Hematopoietic multipotent progenitor cell (in vitro differentiated cells): ENCODE results near the gene ME1. TPM values are rescaled to one million over a fixed set of nuclear protein-coding genes. Genes with fewer than 3 reads are reported as not detected.
"Not testable (repeated sequence)": the region's sequence is repeated elsewhere in the genome, so short reads cannot be mapped to it uniquely, and the experiment has no call there.

Experiments
- DNase-seq, 3 donors: peaks; one replicate each; pipeline ENCODE4 v3.0.0-alpha.2; 2011 to 2015; ENCODE audit warnings: low read depth in 2 of 3, low spot score in 2 of 3
- total RNA-seq: library from RNA; depleted of rRNA; stranded (reverse); fragments of >200 nt; gene quantifications from one replicate; pipeline ENCODE4 v1.2.3, GENCODE V29; 2012

Gene ME1
- total RNA-seq, 1 donor, result under 0.01 TPM

GRCh38 chr6:83359638-83360037, 71.2 kb downstream of the ME1 start:
- DNase-seq, result no peak

GRCh38 chr6:83354747-83355146, 76.1 kb downstream of the ME1 start:
- no peak for DNase-seq

- no peak for DNase-seq
These were observed 78.3 kb downstream of the ME1 start for GRCh38 chr6:83352424-83353061.

- DNase-seq, result no peak
These were observed 87.7 kb downstream of the ME1 start for GRCh38 chr6:83343121-83343520.

- DNase-seq, result no peak
These were observed 89.1 kb downstream of the ME1 start for GRCh38 chr6:83341765-83342164.

GRCh38 chr6:83333916-83334315, 96.9 kb downstream of the ME1 start:
- not testable (repeated sequence) for DNase-seq

- DNase-seq, result no peak
These were observed 97.4 kb downstream of the ME1 start for GRCh38 chr6:83333500-83333899.

- no peak for DNase-seq
These were observed 116.2 kb downstream of the ME1 start for GRCh38 chr6:83314693-83315092.

GRCh38 chr6:83313882-83314281, 117.0 kb downstream of the ME1 start:
- peak in 2 of 3 donors; percentile 9 to 43 for DNase-seq

- DNase-seq, result no peak
These were observed 119.6 kb downstream of the ME1 start for GRCh38 chr6:83311231-83311630.

- no peak for DNase-seq
These were observed 120.8 kb downstream of the ME1 start for GRCh38 chr6:83310046-83310445.

- no peak for DNase-seq
These were observed 121.5 kb downstream of the ME1 start for GRCh38 chr6:83309344-83309743.

- no peak for DNase-seq
These were observed 122.0 kb downstream of the ME1 start for GRCh38 chr6:83308833-83309232.

GRCh38 chr6:83307849-83308248, 123.0 kb downstream of the ME1 start:
- no peak for DNase-seq

- DNase-seq, result no peak
These were observed 127.4 kb downstream of the ME1 start for GRCh38 chr6:83303426-83303825.

GRCh38 chr6:83294676-83295075, 136.2 kb downstream of the ME1 start:
- no peak for DNase-seq

GRCh38 chr6:83292900-83293843, 137.7 kb downstream of the ME1 start:
- no peak for DNase-seq

GRCh38 chr6:83287298-83287697, 143.6 kb downstream of the ME1 start:
- not testable (repeated sequence) for DNase-seq

GRCh38 chr6:83285917-83286316, 144.9 kb downstream of the ME1 start:
- no peak for DNase-seq

- DNase-seq, result no peak
These were observed 157.3 kb downstream of the ME1 start for GRCh38 chr6:83273596-83273995.

- no peak for DNase-seq
These were observed 159.7 kb downstream of the ME1 start for GRCh38 chr6:83270971-83271719.
